HepG2 (cell line): ENCODE measurements around the gene A3GALT2.

Experiments
- HIVEP1 ChIP-seq: sonication (generic); formaldehyde crosslinking; IDR thresholded peaks from 2 replicates; pipeline ENCODE4 v1.4.0; 2020; ENCODE audit warnings: mild to moderate bottlenecking, missing genetic modification reagents
- SIN3A ChIP-seq: IDR thresholded peaks from 2 replicates; pipeline ENCODE4 v1.6.1; 2011; ENCODE audit warnings: low read depth, mild to moderate bottlenecking, control low read depth, low read length, borderline replicate concordance
- STAG1 ChIP-seq: sonication (generic); formaldehyde crosslinking; IDR thresholded peaks from 2 replicates; pipeline ENCODE4 v1.4.0; 2020; ENCODE audit warnings: missing genetic modification reagents
- TAF1 ChIP-seq: sonication (generic); formaldehyde crosslinking; IDR thresholded peaks from 2 replicates; pipeline ENCODE4 v1.4.0; 2020; ENCODE audit warnings: missing genetic modification reagents
- TCF7 ChIP-seq: sonication (generic); IDR thresholded peaks from 2 replicates; pipeline ENCODE4 v1.6.1; 2016; ENCODE audit warnings: antibody characterized with exemption, low read depth
- THYN1 ChIP-seq: sonication (generic); formaldehyde crosslinking; IDR thresholded peaks from 2 replicates; pipeline ENCODE4 v1.8.1; 2023; ENCODE audit warnings: low read depth, mild to moderate bottlenecking, moderate library complexity, missing genetic modification reagents, borderline replicate concordance
- ZFP1 ChIP-seq: IDR thresholded peaks from 2 replicates; pipeline ENCODE4 v1.6.1; 2016
- ZNF350 ChIP-seq: sonication (generic); formaldehyde crosslinking; IDR thresholded peaks from 2 replicates; pipeline ENCODE4 v1.4.0; 2020; ENCODE audit warnings: mild to moderate bottlenecking, low read depth, missing genetic modification reagents, borderline replicate concordance
- TF ChIP-seq, protein P1 (sequence below): sonication (generic); formaldehyde crosslinking; IDR thresholded peaks from 2 replicates; pipeline ENCODE4 v1.5.0; 2020; ENCODE audit warnings: missing genetic modification reagents, mild to moderate bottlenecking, borderline replicate concordance
- TF ChIP-seq, protein P2 (sequence below): sonication (generic); formaldehyde crosslinking; IDR thresholded peaks from 2 replicates; pipeline ENCODE4 v1.8.0; 2022; ENCODE audit warnings: missing genetic modification reagents, mild to moderate bottlenecking, moderate library complexity, borderline replicate concordance
- TF ChIP-seq, protein P3 (sequence below), 2 experiments: sonication (generic) in 1 of 2; formaldehyde crosslinking in 1 of 2; IDR thresholded peaks; 2 replicates each; pipeline versions ENCODE4 v1.4.0 to v1.6.1; 2018 to 2020; ENCODE audit warnings: missing genetic modification reagents in 2 of 2, borderline replicate concordance in 1 of 2, low read depth in 1 of 2, mild to moderate bottlenecking in 1 of 2, missing biosample characterization in 1 of 2

DNA sequence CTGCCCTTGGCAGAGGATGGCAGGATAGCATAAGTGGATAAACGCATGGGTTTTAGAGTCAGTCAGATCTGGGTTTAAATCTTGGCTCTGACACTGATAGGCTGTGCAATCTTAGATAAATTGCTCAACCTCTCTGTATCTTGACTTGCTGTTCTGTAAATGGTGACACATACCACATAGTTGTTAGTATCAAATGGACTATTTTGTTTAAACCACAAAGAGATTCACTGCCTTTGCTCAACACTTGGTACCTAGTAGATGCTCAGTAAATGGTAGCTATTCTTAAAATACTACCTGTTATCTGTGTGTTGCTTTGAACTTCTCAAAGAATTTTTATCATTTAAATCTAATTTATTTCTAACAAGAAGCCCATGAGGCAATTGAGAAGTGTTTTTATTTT is 39.5 kb upstream of the A3GALT2 start:
- no peak for TF ChIP-seq STAG1
- no peak for TF ChIP-seq HIVEP1 (CRISPR knock-in tag)
- TF ChIP-seq, protein P1, sequence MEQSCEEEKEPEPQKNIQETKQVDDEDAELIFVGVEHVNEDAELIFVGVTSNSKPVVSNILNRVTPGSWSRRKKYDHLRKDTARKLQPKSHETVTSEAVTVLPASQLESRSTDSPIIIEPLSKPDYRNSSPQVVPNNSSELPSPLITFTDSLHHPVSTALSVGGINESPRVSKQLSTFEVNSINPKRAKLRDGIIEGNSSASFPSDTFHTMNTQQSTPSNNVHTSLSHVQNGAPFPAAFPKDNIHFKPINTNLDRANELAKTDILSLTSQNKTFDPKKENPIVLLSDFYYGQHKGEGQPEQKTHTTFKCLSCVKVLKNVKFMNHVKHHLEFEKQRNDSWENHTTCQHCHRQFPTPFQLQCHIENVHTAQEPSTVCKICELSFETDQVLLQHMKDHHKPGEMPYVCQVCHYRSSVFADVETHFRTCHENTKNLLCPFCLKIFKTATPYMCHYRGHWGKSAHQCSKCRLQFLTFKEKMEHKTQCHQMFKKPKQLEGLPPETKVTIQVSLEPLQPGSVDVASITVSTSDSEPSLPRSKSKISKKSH (CRISPR knock-in tag), result no peak
- TF ChIP-seq, protein P2, sequence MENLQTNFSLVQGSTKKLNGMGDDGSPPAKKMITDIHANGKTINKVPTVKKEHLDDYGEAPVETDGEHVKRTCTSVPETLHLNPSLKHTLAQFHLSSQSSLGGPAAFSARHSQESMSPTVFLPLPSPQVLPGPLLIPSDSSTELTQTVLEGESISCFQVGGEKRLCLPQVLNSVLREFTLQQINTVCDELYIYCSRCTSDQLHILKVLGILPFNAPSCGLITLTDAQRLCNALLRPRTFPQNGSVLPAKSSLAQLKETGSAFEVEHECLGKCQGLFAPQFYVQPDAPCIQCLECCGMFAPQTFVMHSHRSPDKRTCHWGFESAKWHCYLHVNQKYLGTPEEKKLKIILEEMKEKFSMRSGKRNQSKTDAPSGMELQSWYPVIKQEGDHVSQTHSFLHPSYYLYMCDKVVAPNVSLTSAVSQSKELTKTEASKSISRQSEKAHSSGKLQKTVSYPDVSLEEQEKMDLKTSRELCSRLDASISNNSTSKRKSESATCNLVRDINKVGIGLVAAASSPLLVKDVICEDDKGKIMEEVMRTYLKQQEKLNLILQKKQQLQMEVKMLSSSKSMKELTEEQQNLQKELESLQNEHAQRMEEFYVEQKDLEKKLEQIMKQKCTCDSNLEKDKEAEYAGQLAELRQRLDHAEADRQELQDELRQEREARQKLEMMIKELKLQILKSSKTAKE (CRISPR knock-in tag), result no peak
- no peak for TF ChIP-seq ZNF350 (CRISPR knock-in tag)
- TF ChIP-seq, protein P3, sequence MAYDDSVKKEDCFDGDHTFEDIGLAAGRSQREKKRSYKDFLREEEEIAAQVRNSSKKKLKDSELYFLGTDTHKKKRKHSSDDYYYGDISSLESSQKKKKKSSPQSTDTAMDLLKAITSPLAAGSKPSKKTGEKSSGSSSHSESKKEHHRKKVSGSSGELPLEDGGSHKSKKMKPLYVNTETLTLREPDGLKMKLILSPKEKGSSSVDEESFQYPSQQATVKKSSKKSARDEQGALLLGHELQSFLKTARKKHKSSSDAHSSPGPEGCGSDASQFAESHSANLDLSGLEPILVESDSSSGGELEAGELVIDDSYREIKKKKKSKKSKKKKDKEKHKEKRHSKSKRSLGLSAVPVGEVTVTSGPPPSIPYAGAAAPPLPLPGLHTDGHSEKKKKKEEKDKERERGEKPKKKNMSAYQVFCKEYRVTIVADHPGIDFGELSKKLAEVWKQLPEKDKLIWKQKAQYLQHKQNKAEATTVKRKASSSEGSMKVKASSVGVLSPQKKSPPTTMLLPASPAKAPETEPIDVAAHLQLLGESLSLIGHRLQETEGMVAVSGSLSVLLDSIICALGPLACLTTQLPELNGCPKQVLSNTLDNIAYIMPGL (CRISPR knock-in tag; IDR thresholded peaks at IDR 0.05; ENCODE audit: borderline replicate concordance in 1 of 2, low read depth in 1 of 2), result no peak
- no peak for TF ChIP-seq ZFP1 (CRISPR knock-in tag)
- TF ChIP-seq THYN1 (CRISPR knock-in tag), result no peak
- no peak for TF ChIP-seq TCF7
- no peak for TF ChIP-seq TAF1 (CRISPR knock-in tag)
- no peak for TF ChIP-seq SIN3A
